ENCODE data around the gene CETN3.
A peak's percentile ranks its signal among the peaks of the same experiment; 100 is the strongest.

The CETN3 gene

GRCh38 chr5:90395005-90395404, 14.6 kb downstream of the CETN3 start:
- no peak for TF ChIP-seq CTCF (IDR thresholded peaks at IDR 0.05; ENCODE audit: insufficient read depth, low read length, poor library complexity, severe bottlenecking)
- H3K4me3 ChIP-seq (replicated peaks; ENCODE audit: low read depth, low read length): no peak overlapping the region
- no peaks in the 10 kb centered on the region for H3K27me3 ChIP-seq (replicated peaks; ENCODE audit: control insufficient read depth, insufficient read depth, low read length)
- DNase-seq (ENCODE audit: extremely low read depth, insufficient read length): no peak
- no peaks in the 10 kb centered on the region; the same call in 1 of the 2 replicates for H3K36me3 ChIP-seq (ENCODE audit: control insufficient read depth, insufficient read depth, low read length)

GRCh38 chr5:90390928-90391327, 18.6 kb downstream of the CETN3 start:
- no peak for TF ChIP-seq CTCF (IDR thresholded peaks at IDR 0.05; ENCODE audit: insufficient read depth, low read length, poor library complexity, severe bottlenecking)

GRCh38 chr5:90390326-90390725, 19.2 kb downstream of the CETN3 start:
- H3K4me3 ChIP-seq (replicated peaks; ENCODE audit: low read depth, low read length): no peak overlapping the region
- H3K36me3 ChIP-seq (ENCODE audit: control insufficient read depth, insufficient read depth, low read length): no peaks in the 10 kb centered on the region
- no peak for DNase-seq (ENCODE audit: extremely low read depth, insufficient read length)
- H3K27me3 ChIP-seq (replicated peaks; ENCODE audit: control insufficient read depth, insufficient read depth, low read length): no peaks in the 10 kb centered on the region
- TF ChIP-seq CTCF (IDR thresholded peaks at IDR 0.05; ENCODE audit: insufficient read depth, low read length, poor library complexity, severe bottlenecking): no peak

More at GRCh38 chr5:90390928-90391327, 18.6 kb downstream of the CETN3 start:
- Histone ChIP-seq H3K4me3 (replicated peaks; ENCODE audit: low read depth, low read length) (no peak overlapping the region), H3K36me3 (ENCODE audit: control insufficient read depth, insufficient read depth, low read length) (no peaks in the 10 kb centered on the region), H3K27me3 (replicated peaks; ENCODE audit: control insufficient read depth, insufficient read depth, low read length) (no peaks in the 10 kb centered on the region)
- no peak for DNase-seq (ENCODE audit: extremely low read depth, insufficient read length)

GRCh38 chr5:90387508-90387907, 22.0 kb downstream of the CETN3 start:
- Histone ChIP-seq H3K27me3 (replicated peaks; ENCODE audit: control insufficient read depth, insufficient read depth, low read length) (no peaks in the 10 kb centered on the region), H3K36me3 (ENCODE audit: control insufficient read depth, insufficient read depth, low read length) (no peaks in the 10 kb centered on the region), H3K4me3 (replicated peaks; ENCODE audit: low read depth, low read length) (no peak overlapping the region)
- TF ChIP-seq CTCF (IDR thresholded peaks at IDR 0.05; ENCODE audit: insufficient read depth, low read length, poor library complexity, severe bottlenecking): no peak
- DNase-seq (ENCODE audit: extremely low read depth, insufficient read length): no peak

- H3K27me3 ChIP-seq (replicated peaks; ENCODE audit: control insufficient read depth, insufficient read depth, low read length): no peaks in the 10 kb centered on the region
- no peak overlapping the region for H3K4me3 ChIP-seq (replicated peaks; ENCODE audit: low read depth, low read length)
- DNase-seq (ENCODE audit: extremely low read depth, insufficient read length): no peak
- H3K36me3 ChIP-seq (ENCODE audit: control insufficient read depth, insufficient read depth, low read length): no peaks in the 10 kb centered on the region
- peak; percentile 28 for TF ChIP-seq CTCF (IDR thresholded peaks at IDR 0.05; ENCODE audit: insufficient read depth, low read length, poor library complexity, severe bottlenecking)
Measured at GRCh38 chr5:90386099-90386710, 23.4 kb downstream of the CETN3 start.

- Histone ChIP-seq H3K36me3 (ENCODE audit: control insufficient read depth, insufficient read depth, low read length) (no peaks in the 10 kb centered on the region), H3K4me3 (replicated peaks; ENCODE audit: low read depth, low read length) (no peak overlapping the region), H3K27me3 (replicated peaks; ENCODE audit: control insufficient read depth, insufficient read depth, low read length) (no peaks in the 10 kb centered on the region)
- TF ChIP-seq CTCF (IDR thresholded peaks at IDR 0.05; ENCODE audit: insufficient read depth, low read length, poor library complexity, severe bottlenecking): no peak
- DNase-seq (ENCODE audit: extremely low read depth, insufficient read length): no peak
Measured at GRCh38 chr5:90384389-90384788, 25.2 kb downstream of the CETN3 start.

Measured in GM06990 (cell line).